HL-60 (cell line): ENCODE results near the gene ATP1A2.

Source experiments
- DNase-seq, 2 experiments: peaks; one replicate each; pipeline ENCODE4 v3.0.0-alpha.2; 2010 to 2020; ENCODE audit warnings: low read depth in 1 of 2, low spot score in 1 of 2
- H3K27ac ChIP-seq: fragments of 250-450 bp; sonication (Bioruptor Pico); replicated peaks from 2 replicates; pipeline ENCODE4 v1.5.1; 2020; ENCODE audit warnings: mild to moderate bottlenecking, moderate library complexity
- H3K27me3 ChIP-seq: fragments of 250-450 bp; sonication (Bioruptor Pico); 2 replicates; pipeline ENCODE4 v1.5.1; 2021; ENCODE audit warnings: mild to moderate bottlenecking, moderate library complexity; ENCODE audit not compliant: insufficient read depth, poor library complexity, severe bottlenecking
- H3K4me3 ChIP-seq: replicated peaks from 2 replicates; pipeline ENCODE4 v1.5.1; 2011; ENCODE audit warnings: mild to moderate bottlenecking, control low read depth, low read length; ENCODE audit not compliant: insufficient read depth
- GABPA ChIP-seq: IDR thresholded peaks from 2 replicates; pipeline ENCODE4 v1.6.1; 2012; ENCODE audit warnings: low read depth
- POLR2AphosphoS5 ChIP-seq: IDR thresholded peaks from 2 replicates; pipeline ENCODE4 v1.6.1; 2012; ENCODE audit warnings: low read depth
- SPI1 ChIP-seq: IDR thresholded peaks from 2 replicates; pipeline ENCODE4 v1.6.1; 2012; ENCODE audit warnings: low read depth, mild to moderate bottlenecking, borderline replicate concordance
- TF ChIP-seq, protein P1 (sequence below): IDR thresholded peaks from one replicate; pipeline ENCODE4 v1.5.1; 2011; ENCODE audit warnings: low read length, control low read depth, inconsistent platforms; ENCODE audit not compliant: insufficient read depth
- TF ChIP-seq, protein P2 (sequence below): IDR thresholded peaks from 2 replicates; pipeline ENCODE4 v1.6.1; 2012; ENCODE audit warnings: low read depth; ENCODE audit not compliant: insufficient replicate concordance

The ATP1A2 gene

DNA sequence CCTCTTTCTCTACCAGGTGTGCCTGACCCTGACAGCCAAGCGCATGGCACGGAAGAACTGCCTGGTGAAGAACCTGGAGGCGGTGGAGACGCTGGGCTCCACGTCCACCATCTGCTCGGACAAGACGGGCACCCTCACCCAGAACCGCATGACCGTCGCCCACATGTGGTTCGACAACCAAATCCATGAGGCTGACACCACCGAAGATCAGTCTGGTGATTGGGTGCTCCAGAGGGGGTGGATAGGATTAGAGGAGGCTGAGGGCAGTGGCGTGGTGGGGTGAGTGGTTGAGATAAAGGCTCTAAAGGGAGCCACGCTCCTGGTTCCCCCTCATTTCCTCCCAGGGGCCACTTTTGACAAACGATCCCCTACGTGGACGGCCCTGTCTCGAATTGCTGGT, 13.1 kb downstream of the ATP1A2 start:
- Histone ChIP-seq H3K27me3 (no peaks in the 10 kb centered on the region), H3K27ac (no peak overlapping the region)

DNA sequence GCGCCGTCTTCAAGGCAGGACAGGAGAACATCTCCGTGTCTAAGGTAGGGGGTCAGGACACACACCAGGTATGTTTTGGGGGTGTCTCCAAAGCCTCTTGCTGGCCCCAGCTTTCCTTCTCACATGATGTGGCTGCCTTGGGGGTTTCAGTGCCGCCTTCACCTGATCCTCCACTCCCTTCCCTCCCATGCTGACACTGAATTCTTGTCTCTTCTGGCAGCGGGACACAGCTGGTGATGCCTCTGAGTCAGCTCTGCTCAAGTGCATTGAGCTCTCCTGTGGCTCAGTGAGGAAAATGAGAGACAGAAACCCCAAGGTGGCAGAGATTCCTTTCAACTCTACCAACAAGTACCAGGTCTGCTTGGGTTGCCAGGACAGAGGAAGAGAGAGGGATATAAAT, 13.5 kb downstream of the ATP1A2 start:
- DNase-seq, result no peak
- H3K4me3 ChIP-seq, result no peak overlapping the region
- H3K27me3 ChIP-seq, result no peaks in the 10 kb centered on the region
- TF ChIP-seq, protein P1, sequence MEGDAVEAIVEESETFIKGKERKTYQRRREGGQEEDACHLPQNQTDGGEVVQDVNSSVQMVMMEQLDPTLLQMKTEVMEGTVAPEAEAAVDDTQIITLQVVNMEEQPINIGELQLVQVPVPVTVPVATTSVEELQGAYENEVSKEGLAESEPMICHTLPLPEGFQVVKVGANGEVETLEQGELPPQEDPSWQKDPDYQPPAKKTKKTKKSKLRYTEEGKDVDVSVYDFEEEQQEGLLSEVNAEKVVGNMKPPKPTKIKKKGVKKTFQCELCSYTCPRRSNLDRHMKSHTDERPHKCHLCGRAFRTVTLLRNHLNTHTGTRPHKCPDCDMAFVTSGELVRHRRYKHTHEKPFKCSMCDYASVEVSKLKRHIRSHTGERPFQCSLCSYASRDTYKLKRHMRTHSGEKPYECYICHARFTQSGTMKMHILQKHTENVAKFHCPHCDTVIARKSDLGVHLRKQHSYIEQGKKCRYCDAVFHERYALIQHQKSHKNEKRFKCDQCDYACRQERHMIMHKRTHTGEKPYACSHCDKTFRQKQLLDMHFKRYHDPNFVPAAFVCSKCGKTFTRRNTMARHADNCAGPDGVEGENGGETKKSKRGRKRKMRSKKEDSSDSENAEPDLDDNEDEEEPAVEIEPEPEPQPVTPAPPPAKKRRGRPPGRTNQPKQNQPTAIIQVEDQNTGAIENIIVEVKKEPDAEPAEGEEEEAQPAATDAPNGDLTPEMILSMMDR, result no peak
- TF ChIP-seq, protein P2, sequence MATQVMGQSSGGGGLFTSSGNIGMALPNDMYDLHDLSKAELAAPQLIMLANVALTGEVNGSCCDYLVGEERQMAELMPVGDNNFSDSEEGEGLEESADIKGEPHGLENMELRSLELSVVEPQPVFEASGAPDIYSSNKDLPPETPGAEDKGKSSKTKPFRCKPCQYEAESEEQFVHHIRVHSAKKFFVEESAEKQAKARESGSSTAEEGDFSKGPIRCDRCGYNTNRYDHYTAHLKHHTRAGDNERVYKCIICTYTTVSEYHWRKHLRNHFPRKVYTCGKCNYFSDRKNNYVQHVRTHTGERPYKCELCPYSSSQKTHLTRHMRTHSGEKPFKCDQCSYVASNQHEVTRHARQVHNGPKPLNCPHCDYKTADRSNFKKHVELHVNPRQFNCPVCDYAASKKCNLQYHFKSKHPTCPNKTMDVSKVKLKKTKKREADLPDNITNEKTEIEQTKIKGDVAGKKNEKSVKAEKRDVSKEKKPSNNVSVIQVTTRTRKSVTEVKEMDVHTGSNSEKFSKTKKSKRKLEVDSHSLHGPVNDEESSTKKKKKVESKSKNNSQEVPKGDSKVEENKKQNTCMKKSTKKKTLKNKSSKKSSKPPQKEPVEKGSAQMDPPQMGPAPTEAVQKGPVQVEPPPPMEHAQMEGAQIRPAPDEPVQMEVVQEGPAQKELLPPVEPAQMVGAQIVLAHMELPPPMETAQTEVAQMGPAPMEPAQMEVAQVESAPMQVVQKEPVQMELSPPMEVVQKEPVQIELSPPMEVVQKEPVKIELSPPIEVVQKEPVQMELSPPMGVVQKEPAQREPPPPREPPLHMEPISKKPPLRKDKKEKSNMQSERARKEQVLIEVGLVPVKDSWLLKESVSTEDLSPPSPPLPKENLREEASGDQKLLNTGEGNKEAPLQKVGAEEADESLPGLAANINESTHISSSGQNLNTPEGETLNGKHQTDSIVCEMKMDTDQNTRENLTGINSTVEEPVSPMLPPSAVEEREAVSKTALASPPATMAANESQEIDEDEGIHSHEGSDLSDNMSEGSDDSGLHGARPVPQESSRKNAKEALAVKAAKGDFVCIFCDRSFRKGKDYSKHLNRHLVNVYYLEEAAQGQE, result no peak
- TF ChIP-seq GABPA (no peak), POLR2AphosphoS5 (no peak), SPI1 (no peak)
- no peak overlapping the region for H3K27ac ChIP-seq

More for the DNA sequence above, 13.1 kb downstream of the ATP1A2 start:
- no peak overlapping the region for H3K4me3 ChIP-seq
- no peak for DNase-seq
- TF ChIP-seq, protein P1, result no peak
- TF ChIP-seq POLR2AphosphoS5 (no peak), GABPA (no peak), SPI1 (no peak)
- TF ChIP-seq, protein P2, result no peak

DNA sequence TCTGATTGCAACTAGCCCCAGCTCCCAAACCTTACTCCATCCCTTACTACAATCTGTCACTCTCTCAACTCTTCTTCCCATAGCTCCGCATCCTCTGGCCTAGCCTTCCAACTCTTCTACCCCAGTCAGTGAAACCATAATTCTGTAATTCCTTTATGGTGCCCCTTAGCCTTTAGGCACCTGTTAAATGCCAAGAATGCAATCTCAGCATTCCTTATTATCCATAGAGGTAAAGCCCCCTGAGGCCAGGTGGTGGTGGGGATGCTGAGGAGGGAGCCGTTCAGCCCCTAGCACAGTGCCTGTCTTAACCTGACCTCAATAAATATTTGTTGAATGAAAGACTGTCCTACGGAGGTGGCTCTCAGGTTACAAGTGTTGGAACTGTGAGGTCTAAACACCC, 14.0 kb downstream of the ATP1A2 start:
- no peak for DNase-seq
- Histone ChIP-seq H3K27ac (no peak overlapping the region), H3K4me3 (no peak overlapping the region), H3K27me3 (no peaks in the 10 kb centered on the region)
- TF ChIP-seq POLR2AphosphoS5, result no peak
- TF ChIP-seq, protein P2, result no peak
- TF ChIP-seq, protein P1, result no peak
- TF ChIP-seq SPI1, result no peak
- TF ChIP-seq GABPA, result no peak
